ENCODE measurements around the gene LPP.

DNA sequence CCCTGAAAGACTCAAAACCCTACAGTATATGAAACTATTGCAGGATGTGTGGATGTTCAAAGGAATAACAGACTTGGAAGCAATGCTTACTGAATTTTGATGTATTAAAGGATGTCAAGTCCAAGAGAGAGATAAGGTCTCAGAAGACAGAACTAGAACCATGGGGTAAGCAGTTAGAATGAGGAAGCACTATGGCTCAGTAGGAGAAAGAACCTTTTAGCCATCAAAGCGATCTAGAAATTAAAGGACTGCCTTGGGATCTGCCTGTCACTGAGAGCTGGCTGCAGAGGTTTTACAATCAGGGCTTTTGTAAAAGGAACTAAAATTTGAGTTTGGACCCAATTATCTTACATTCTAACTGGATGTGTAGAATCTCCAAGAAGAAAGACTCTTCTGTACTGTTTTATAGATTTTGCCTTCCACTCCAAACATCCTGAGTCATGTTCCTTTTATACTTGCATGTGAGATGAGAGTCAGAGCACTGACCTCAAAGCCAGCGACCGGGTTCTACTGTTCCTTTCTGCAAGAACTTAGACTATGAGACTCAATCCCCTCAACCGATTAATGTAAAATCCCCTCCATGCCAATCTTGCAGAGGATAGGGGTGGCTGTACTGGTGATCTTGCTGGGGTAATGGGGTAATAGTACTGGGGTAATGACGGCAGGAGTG lies 605.5 kb downstream of the LPP start:
- TF ChIP-seq, protein P1, sequence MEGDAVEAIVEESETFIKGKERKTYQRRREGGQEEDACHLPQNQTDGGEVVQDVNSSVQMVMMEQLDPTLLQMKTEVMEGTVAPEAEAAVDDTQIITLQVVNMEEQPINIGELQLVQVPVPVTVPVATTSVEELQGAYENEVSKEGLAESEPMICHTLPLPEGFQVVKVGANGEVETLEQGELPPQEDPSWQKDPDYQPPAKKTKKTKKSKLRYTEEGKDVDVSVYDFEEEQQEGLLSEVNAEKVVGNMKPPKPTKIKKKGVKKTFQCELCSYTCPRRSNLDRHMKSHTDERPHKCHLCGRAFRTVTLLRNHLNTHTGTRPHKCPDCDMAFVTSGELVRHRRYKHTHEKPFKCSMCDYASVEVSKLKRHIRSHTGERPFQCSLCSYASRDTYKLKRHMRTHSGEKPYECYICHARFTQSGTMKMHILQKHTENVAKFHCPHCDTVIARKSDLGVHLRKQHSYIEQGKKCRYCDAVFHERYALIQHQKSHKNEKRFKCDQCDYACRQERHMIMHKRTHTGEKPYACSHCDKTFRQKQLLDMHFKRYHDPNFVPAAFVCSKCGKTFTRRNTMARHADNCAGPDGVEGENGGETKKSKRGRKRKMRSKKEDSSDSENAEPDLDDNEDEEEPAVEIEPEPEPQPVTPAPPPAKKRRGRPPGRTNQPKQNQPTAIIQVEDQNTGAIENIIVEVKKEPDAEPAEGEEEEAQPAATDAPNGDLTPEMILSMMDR (optimal IDR thresholded peaks at IDR 0.05 in 1 of 3, IDR thresholded peaks at IDR 0.05 in 1 of 3, conservative IDR thresholded peaks at IDR 0.05 in 1 of 3; ENCODE audit: extremely low read depth in 1 of 3, insufficient read depth in 2 of 3, low read length in 3 of 3): no peak
- no peak for TF ChIP-seq EZH2 (IDR thresholded peaks at IDR 0.05; ENCODE audit: low read length)

Measured in keratinocyte (primary cell).